Smooth muscle cell (in vitro differentiated cells): ENCODE results near the gene GATA6. TPM values are rescaled to one million over a fixed set of nuclear protein-coding genes. Genes with fewer than 3 reads are reported as not detected.

Experiments used
- DNase-seq: peaks from one replicate; lab custom pipeline; 2025; ENCODE audit not compliant: unreplicated experiment; lab: John Stamatoyannopoulos, UW
- H2AFZ ChIP-seq: fragments of 200-600 bp; sonication (generic); 2 replicates; pipeline ENCODE4 v1.6.0; 2016; ENCODE audit warnings: antibody characterized with exemption, low read depth, mild to moderate bottlenecking
- H3F3A ChIP-seq: fragments of 200-600 bp; sonication (generic); 2 replicates; pipeline ENCODE4 v1.6.0; 2017; ENCODE audit warnings: antibody characterized with exemption, low read depth
- H3K27ac ChIP-seq: fragments of 200-600 bp; sonication (generic); 2 replicates; pipeline ENCODE4 v1.5.1; 2016; ENCODE audit warnings: low read depth, mild to moderate bottlenecking
- H3K27me3 ChIP-seq: fragments of 200-600 bp; sonication (generic); 2 replicates; pipeline ENCODE4 v1.6.1; 2016; ENCODE audit warnings: low read depth, mild to moderate bottlenecking
- H3K36me3 ChIP-seq: fragments of 200-600 bp; sonication (generic); 2 replicates; pipeline ENCODE4 v1.5.1; 2016; ENCODE audit warnings: low read depth
- H3K4me1 ChIP-seq: fragments of 200-600 bp; sonication (generic); 2 replicates; pipeline ENCODE4 v1.5.1; 2016; ENCODE audit warnings: low read depth
- H3K4me2 ChIP-seq: fragments of 200-600 bp; sonication (generic); 2 replicates; pipeline ENCODE4 v1.6.0; 2016; ENCODE audit warnings: mild to moderate bottlenecking
- H3K4me3 ChIP-seq: fragments of 200-600 bp; sonication (generic); 2 replicates; pipeline ENCODE4 v1.5.1; 2016; ENCODE audit warnings: mild to moderate bottlenecking
- H3K79me2 ChIP-seq: fragments of 200-600 bp; sonication (generic); 2 replicates; pipeline ENCODE4 v1.6.0; 2016; ENCODE audit warnings: low read depth, mild to moderate bottlenecking
- H3K9ac ChIP-seq: fragments of 200-600 bp; sonication (generic); 2 replicates; pipeline ENCODE4 v1.6.0; 2016; ENCODE audit warnings: low read depth
- H3K9me3 ChIP-seq: fragments of 200-600 bp; sonication (generic); replicated peaks from 2 replicates; pipeline ENCODE4 v1.5.1; 2016; ENCODE audit warnings: low read depth
- H4K20me1 ChIP-seq: fragments of 200-600 bp; sonication (generic); 2 replicates; pipeline ENCODE4 v1.6.0; 2016; ENCODE audit warnings: low read depth
- CTCF ChIP-seq: fragments of 200-600 bp; sonication (generic); IDR thresholded peaks from 2 replicates; pipeline ENCODE4 v1.5.1; 2017; ENCODE audit warnings: borderline replicate concordance, mild to moderate bottlenecking, antibody characterized with exemption; ENCODE audit not compliant: insufficient read depth, poor library complexity, severe bottlenecking
- WGBS: methylation state at CpG from one replicate; pipeline ENCODE4 v1.1.7; 2016; ENCODE audit warnings: low lambda C conversion rate; 5-methylcytosine and 5-hydroxymethylcytosine counted together
- polyA plus RNA-seq: library from polyadenylated mRNA; unstranded; fragments of >200 nt; fragmentation: Nextera tagmentation; extraction: Ambion mirVana; gene quantifications from 2 replicates; pipeline ENCODE4 v1.2.1, GENCODE V29; 2016
- total RNA-seq: library from RNA; depleted of rRNA; stranded (reverse); fragments of >200 nt; gene quantifications from 2 replicates; pipeline ENCODE4 v1.2.3, GENCODE V29; 2014

The GATA6 gene
- total and polyA plus RNA-seq, 2 experiments from 2014 or later: 48.5 to 49.9 TPM

GRCh38 chr18:22238681-22239080 is 69.3 kb downstream of the GATA6 start:
- TF ChIP-seq CTCF: no peak
- no peaks in the 10 kb centered on the region for H3K9me3 ChIP-seq
- H3K27ac ChIP-seq: no peak overlapping the region
- no peak overlapping the region for H2AFZ ChIP-seq
- DNase-seq: no peak
- no peak overlapping the region for H3K9ac ChIP-seq
- no peaks in the 10 kb centered on the region for H4K20me1 ChIP-seq
- 82% methylated on average over 6 of the region's 6 CpGs for WGBS
- H3K36me3 ChIP-seq: no peaks in the 10 kb centered on the region
- no peaks in the 10 kb centered on the region for H3K4me1 ChIP-seq
- H3K79me2 ChIP-seq: no peaks in the 10 kb centered on the region
- no peaks in the 10 kb centered on the region for H3K27me3 ChIP-seq
- no peaks in the 10 kb centered on the region for H3F3A ChIP-seq
- no peak overlapping the region for H3K4me2 ChIP-seq
- no peak overlapping the region for H3K4me3 ChIP-seq

- Histone ChIP-seq H3K79me2 (no peaks in the 10 kb centered on the region), H3K4me1 (no peaks in the 10 kb centered on the region), H3K27ac (no peak overlapping the region), H4K20me1 (no peaks in the 10 kb centered on the region), H3K9me3 (no peaks in the 10 kb centered on the region), H3K9ac (no peak overlapping the region), H3K4me2 (no peak overlapping the region), H3K27me3 (no peaks in the 10 kb centered on the region), H3K4me3 (no peak overlapping the region), H2AFZ (no peak overlapping the region), H3K36me3 (no peaks in the 10 kb centered on the region), H3F3A (no peaks in the 10 kb centered on the region)
- TF ChIP-seq CTCF: no peak
- whole genome bisulfite sequencing: 80% methylated on average over 6 of the region's 6 CpGs
- no peak for DNase-seq
Measured at GRCh38 chr18:22241921-22242361, 72.6 kb downstream of the GATA6 start.

- Histone ChIP-seq H3K4me2 (no peak overlapping the region), H2AFZ (no peak overlapping the region), H3K36me3 (no peaks in the 10 kb centered on the region), H3K79me2 (no peaks in the 10 kb centered on the region), H3K9ac (no peak overlapping the region), H3K4me3 (no peak overlapping the region), H3K27me3 (no peaks in the 10 kb centered on the region), H3F3A (no peaks in the 10 kb centered on the region), H3K4me1 (no peaks in the 10 kb centered on the region), H3K27ac (no peak overlapping the region), H3K9me3 (no peaks in the 10 kb centered on the region), H4K20me1 (no peaks in the 10 kb centered on the region)
- no peak for DNase-seq
- TF ChIP-seq CTCF: no peak
- WGBS: 83% methylated on average over 3 of the region's 3 CpGs
Measured at GRCh38 chr18:22243513-22243912, 74.1 kb downstream of the GATA6 start.

- H4K20me1 ChIP-seq: no peaks in the 10 kb centered on the region
- H3K4me1 ChIP-seq: no peaks in the 10 kb centered on the region
- no peak overlapping the region for H3K27ac ChIP-seq
- no peaks in the 10 kb centered on the region for H3F3A ChIP-seq
- H2AFZ ChIP-seq: no peak overlapping the region
- H3K4me3 ChIP-seq: no peak overlapping the region
- no peak for DNase-seq
- WGBS: 52% methylated on average over 4 of the region's 4 CpGs
- no peaks in the 10 kb centered on the region for H3K27me3 ChIP-seq
- no peaks in the 10 kb centered on the region for H3K79me2 ChIP-seq
- H3K36me3 ChIP-seq: no peaks in the 10 kb centered on the region
- TF ChIP-seq CTCF: no peak
- H3K9ac ChIP-seq: no peak overlapping the region
- H3K9me3 ChIP-seq: no peaks in the 10 kb centered on the region
- H3K4me2 ChIP-seq: peak overlapping the region; percentile 1
Measured at GRCh38 chr18:22250026-22250425, 80.6 kb downstream of the GATA6 start.
